ENCODE data around the gene CDX1.

CDX1 gene

DNA sequence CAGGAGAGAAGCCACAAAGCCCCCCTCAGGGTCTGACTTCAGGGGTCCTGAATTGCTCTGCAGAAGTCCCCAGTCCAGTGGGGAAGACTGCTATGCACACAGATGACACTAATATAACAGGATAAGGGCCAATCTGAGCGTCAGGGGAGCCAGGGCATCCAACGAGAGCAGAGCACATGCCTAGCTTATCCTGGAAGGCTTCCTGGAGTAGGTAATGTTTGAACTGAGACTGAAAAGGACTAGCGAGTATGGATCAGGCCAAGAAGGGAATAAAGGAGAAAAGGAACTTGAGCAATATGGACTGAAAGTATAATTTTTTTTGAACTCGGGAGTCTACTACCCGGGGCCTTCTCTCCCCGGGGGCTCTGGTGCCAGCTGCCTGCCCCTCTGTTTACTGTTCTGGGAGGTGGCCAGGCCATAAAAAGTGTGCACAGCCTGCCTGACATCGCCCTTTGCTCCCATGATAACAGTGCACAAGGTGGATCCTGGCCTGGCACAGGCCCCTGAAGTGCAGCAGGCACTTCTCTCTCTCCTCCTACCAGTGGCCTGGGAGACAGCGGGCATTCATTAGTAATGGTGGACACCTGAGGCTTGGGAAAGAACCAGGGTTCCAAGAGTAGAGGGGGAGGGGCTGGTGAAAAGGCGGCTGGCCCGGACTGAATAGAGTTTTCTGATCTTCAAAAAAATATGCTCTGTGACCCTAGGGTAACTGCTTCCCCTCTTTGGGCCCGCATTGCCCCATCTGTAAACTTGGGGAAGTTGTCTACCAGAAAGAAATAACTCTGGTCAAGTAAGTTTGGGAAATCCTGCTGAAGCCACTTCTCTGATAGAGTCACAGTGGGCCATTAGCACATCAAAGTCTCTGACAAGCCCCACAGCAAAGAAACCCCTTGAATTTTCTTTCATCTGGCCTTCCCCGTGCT is 18.7 kb downstream of the CDX1 start:
- no peak for DNase-seq

DNA sequence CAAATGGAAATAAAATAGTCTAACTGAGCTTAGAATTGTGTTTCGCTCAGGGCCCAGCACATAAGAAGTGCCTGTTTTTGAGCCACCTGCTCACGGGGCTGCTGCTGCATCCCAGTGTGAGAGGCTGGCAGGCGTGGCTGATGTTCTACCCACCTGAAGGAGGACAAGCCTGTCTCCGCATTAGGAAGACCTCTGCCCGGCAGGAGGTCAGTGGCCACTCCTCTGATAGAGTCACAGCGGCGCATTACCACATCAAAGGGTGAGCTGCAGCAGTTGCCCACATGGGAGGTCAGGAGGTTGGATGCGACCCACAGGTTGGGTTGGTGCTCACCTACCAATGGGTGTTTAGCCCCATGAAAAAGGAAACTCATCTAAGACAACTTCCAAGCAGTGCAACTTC is 19.6 kb downstream of the CDX1 start:
- no peak for DNase-seq

DNA sequence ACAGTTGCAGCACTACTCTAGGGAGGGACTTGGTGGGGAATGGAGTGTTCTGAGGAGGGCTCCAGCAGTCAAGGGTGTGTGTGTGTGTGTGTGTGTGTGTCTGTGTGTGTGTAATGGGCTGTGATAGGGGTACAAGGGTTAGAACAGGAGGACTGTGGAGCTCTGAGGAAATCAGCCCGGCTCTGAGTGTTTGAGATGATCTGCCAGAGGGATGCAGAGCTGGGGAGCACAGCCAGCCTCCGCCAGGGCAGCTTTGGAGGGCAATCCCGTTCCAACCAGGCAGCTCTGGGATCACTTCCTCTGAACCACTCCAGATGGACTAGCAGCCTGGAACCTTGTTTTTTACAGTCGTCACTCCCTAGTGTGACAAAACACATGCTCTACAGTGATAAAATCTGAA is 20.3 kb downstream of the CDX1 start:
- no peak for DNase-seq

DNA sequence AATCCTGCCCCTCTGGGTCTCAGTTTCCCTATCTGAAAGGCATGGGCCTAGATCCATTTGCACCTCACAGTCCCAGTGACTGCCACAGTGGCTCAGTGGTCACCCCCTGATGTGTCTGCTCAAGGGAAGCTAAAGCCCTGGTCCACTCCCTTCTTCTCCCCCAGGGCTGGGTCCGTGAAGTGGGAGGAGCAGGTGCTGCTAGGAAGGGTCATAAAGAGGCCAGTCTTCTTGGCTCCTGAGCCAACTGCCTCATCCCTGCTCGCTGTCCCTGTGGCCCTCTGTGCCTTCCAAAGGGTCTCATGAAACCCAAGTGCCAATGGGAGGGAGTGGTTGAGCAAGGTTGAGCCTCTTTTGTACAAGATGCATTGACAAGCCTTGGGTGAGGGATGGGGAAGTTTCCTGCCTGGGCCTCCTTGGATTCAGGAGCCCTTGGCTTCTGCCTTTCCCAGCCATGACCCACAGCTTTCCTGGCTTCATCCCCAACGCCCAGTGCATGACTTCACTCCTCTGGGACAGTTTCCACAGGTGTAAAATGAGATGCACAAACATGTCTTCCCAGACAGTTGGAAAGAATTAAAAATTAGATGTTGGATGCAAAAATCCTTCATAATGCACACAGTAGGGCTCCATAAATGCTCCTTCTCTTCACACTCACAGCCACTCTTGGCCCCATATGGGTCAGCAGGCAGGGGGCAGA is 21.7 kb downstream of the CDX1 start:
- DNase-seq = no peak

DNA sequence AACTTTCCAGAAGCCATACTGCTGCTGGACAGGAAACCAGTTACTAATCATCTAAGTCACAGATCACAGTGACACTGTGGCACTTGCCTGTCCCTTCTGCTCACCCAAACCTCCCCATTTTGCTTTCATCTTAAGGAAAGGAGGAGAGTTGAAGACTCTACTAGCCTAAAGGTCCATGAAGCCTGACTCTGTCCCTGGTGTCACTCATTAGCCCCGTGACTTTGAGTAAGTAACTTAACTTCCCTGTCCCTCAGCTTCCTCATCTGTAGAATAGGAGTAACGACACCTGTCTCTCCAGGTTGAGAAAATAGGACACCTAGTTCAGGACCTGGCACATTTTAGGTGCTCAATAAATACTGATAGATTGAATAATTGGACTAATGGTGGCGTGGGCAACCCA is 22.7 kb downstream of the CDX1 start:
- no peak for DNase-seq

DNA sequence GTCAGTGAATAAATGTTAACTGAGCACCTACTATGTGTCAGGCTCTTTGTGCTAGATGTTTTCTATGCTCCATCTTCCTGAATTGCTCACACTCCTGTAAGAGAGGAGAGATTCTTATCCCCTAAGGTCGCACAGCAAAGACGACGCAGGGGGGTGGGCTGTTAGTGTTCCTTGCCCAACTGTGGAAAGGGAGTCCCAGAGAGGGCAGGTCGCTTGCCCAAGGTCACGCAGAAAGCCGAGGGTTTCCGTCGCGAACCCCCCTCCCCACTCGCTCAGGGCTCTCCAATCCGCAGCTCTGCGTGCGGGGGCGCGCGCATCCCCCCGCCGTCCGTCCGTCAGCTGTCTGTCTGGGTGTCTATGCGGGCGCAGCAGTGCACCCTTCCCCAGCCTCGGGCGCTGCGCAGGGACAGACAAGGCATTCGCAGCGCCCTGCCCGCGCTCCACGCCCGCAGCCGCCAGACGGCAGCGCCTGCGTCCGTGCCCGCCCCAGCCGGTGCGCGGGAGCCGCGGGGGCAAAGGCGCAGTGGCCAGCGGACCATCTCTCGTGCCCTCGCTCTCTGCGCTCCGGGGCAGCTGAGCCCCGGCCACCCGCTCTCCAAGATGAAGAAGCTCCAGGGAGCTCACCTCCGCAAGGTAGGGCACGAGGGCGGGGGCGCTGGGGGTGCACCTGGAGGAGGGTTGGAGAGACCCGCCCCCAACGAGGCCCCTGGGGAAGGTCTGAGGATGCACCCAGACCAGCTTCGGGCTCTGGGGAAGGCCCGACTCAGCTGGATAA is 23.3 kb downstream of the CDX1 start, which contains the start of gene SLC6A7:
TSS of gene SLC6A7 (plus strand) at position 335 of the 775 bp plus-strand sequence. CDS start at position 601, 266 bp downstream.
- no peak for DNase-seq

DNA sequence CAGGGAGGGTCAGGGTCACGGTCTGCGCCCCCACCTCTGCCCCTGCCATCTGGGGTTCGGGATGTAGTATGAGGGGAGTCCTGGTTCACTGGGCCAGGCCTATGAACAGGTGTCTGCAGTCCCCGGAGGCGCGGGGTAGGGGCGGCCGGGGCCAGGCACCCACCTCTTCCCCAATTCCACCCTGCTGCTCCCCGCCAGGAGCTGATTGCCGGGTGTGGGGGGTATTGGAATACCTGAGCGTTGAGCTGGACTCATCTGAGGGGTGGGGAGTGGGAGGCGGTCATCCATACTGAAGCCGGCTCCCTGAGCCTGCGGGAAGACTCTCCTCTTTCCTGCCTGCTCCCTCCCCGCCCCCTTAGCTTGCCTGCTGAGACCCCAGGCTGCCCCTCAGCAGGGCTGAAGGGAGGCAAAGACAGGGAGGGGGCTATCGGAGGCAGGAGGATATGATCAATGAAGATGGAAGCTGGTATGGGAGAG is 24.0 kb downstream of the CDX1 start:
- no peak for DNase-seq

DNA sequence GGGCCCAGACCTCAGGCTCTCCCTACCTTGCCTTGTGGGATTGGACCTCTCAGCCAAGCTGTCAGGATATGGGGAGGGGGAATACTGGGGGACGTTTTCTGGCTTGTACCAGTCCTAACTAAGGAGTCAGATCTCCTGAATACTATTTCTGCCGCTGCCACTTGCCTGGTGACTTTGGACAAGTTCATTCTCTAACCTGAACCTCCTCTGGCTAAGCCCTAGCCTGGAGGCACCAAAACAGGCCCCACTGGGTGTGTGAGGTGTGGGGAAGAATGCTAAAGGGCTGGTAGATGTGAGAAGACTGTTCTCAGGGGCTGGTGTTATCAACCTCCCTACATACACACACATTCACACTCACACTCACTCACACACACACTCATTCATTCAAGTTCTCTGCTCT is 24.4 kb downstream of the CDX1 start:
- no peak for DNase-seq

DNA sequence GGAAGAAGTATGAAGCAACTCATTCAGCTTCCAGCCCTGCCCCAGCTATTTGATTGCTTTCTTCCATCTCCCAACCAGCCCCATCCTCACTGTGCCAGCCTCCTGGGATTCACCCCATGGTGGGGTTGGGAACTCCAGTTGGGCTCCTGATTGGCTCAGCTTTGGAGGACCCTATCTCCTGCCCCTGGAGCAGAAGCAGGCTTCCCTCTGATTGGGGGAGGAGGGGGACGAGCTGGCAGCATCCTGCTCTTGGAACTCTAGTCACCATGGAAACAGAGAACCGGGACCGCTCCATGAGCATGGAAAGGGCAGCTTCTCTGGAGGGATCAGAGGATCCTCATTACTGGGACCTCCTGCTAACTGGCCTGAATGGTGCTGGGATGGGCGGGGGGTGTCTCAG is 25.9 kb downstream of the CDX1 start:
- no peak for DNase-seq

DNA sequence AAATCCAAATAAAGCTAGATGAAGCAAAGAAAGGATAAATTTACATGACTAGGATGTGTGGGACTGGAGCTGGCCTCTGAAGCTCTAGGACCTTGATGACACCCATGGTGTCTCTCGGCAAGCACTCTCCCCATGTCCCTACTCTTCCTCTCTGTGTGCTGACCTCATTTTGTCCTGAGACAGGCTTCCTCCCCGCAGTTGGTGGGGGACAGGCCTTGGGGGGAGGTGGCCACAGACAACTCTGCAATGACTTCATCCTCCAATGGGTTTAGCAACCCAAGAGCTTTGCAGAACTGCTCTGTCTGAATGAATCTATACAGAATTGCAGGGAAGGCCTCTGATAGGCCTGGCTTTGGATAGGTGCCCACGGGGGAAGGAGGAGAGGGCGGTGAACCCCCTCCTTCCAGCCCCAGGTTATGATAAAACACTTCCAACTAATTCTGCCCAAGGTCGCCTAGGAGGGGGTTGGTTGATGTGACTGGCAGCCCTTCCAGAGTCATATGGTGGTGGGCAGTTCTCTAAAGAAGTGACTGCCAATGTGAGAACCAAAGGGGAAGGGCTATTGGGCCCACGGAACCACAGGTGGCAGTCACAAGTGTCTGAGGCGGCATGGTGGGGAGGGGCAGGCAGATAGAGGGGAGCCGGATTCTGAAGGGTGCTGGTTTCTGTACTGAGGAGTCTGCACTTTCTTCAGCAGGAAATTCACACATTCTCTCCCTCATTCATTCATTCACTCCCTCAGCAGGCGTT is 29.3 kb downstream of the CDX1 start:
- DNase-seq = no peak

DNA sequence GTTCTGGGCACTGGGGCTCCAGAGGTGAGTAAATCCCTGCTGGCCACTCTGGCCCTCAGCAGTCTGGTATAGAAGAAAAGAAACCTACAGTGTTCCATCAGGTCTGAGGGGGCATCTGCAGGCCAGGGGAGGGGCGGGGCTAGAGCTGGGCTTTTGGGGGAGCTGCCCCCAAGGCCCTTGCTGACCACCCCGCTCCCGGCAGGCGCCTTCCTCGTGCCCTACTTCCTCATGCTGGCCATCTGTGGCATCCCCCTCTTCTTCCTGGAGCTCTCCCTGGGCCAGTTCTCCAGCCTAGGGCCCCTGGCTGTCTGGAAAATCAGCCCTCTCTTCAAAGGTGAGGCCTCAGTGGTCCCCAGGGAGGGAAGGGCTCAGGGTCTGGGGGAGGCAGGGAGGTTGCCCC is 29.9 kb downstream of the CDX1 start:
- DNase-seq = no peak

DNA sequence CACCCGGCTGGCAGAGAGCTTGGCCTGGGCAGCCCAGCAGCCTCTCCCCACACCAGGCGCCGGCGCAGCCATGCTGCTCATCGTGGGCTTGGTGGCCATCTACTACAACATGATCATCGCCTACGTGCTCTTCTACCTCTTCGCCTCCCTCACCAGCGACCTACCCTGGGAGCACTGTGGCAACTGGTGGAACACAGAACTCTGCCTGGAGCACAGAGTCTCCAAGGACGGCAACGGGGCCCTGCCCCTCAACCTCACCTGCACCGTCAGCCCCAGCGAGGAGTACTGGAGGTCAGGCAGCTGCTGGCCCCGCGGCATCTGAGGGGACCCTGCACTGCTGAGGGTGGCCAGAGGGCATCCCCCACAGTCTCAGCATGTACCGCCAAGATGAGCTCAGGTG is 30.4 kb downstream of the CDX1 start:
- DNase-seq = no peak

DNA sequence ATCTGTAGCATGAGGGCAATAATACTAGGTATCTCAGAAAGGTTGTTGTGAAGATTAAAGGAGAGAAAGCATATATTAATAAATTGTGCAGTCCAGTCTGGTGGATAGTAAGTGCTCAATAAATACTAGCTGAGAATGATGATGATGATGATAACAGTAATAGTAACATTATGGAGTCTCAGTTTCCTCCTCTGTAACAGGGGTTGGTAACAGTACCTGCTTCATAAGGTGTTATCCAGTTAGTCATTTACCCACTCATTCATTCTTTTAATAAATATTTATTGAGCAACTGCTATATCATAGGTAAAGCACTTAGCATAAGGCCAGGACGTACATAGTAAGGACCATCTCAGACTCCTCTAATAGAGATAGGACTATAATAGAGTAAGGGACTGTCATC is 30.9 kb downstream of the CDX1 start:
- DNase-seq = no peak

DNA sequence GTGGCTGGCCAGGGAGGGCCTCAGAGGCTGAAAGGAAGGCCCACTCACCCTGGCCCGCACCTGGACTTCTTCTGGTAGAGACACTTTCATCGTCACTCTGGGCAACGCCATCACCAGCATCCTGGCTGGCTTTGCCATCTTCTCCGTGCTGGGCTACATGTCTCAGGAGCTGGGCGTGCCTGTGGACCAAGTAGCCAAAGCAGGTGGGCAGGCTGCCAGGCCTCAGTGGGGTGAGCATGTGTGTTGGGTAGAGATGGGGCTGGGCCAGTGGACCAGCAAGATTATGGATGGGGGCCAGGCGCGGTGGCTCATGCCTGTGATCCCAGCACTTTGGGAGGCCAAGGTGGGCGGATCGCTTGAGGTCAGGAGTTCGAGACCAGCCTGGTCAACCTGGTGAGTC is 35.9 kb downstream of the CDX1 start:
- DNase-seq = no peak

DNA sequence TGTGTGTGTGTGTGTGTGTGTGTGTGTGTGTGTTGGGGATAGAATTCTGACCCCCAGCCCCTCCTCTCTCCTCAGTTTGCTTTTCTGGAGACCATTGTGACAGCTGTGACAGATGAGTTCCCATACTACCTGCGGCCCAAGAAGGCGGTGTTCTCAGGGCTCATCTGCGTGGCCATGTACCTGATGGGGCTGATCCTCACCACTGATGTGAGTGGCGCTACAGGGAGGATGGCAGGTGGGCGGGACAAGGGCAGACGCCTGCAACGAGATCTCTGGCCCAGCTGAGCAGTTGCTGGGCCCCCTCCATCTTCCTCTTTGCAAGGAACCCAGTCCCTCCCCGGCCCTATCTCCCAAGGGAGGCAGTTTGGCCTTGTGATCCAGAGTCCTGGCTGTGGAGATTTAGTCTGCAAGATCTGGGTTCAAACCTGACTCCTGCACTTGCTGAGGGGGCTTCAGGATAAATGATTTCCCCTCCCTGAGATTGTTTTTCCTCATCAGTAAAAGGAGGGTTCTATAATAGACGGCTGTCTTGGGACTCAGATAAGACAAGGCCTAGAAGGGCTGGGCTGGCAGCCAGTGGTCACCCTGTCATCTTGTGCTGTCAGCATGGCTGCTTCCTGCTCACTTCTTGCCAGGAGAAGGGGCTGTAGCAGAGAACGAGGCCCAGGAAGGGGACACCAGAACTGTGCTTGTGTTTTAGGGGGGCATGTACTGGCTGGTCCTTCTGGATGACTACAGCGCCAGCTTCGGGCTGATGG is 37.4 kb downstream of the CDX1 start:
- DNase-seq = no peak

DNA sequence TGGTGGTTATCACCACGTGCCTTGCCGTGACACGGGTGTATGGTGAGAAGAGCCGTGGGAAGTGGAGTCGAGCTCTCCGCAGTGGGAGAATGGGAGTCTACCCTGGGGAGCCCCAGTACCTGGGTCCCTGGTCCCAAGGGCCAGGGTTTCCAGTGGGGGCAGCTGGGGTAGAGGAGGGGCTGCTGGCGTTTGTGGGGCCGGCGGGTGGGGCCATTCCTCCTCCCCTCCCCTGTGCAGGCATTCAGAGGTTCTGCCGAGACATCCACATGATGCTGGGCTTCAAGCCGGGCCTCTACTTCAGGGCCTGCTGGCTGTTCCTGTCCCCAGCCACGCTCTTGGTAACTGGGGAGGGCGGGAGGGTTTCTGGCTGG is 38.0 kb downstream of the CDX1 start:
- DNase-seq = no peak

DNA sequence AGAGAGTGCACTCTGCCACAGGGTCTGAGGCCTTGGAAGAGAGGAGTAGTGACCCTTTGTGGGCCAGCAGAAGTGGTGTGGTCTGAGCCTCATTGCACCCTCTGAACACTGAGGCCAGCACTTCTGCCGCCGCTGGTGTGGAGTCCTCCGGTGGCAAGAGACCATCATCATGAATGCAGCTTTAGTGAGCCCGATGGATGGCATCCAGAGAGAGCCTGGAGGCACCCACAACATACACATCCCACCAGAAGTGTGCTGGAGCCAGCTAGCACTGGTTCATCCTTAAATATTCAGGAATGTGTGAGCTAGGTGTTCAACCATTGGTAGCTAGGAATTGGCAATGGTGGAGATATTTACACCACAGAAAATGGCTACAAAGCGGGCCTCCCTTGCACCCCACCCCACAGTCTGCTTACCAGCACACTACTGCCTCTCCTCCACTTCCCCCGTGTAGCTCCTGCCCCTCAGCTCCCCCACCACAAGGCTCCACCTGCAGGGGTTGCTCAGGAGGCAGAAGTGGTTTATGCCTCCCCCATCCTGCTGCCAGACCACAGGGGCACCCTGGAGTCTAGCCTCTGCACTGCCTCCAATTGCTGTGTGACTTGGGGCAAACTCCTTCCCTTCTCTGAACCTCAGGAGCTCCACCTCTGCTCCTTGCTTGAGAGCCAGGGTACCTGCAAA is 39.7 kb downstream of the CDX1 start:
- no peak for DNase-seq

DNA sequence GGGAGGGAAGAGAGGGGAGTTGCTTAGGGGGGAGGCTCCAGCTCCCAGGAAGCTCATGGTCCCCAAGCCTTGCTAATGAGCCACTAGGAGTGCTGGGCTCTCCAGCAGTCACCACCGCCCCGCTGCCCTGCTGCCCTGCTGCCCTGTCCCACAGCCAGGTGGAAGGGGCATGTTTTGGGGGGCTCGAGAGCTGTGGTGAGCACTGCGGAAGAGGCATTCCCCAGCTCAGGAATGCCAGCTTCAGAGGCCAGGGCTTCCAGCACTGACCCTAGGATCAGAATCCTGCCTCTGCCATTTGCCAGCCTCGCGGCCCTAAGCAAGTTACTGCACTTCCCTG is 40.2 kb downstream of the CDX1 start:
- DNase-seq = no peak

DNA sequence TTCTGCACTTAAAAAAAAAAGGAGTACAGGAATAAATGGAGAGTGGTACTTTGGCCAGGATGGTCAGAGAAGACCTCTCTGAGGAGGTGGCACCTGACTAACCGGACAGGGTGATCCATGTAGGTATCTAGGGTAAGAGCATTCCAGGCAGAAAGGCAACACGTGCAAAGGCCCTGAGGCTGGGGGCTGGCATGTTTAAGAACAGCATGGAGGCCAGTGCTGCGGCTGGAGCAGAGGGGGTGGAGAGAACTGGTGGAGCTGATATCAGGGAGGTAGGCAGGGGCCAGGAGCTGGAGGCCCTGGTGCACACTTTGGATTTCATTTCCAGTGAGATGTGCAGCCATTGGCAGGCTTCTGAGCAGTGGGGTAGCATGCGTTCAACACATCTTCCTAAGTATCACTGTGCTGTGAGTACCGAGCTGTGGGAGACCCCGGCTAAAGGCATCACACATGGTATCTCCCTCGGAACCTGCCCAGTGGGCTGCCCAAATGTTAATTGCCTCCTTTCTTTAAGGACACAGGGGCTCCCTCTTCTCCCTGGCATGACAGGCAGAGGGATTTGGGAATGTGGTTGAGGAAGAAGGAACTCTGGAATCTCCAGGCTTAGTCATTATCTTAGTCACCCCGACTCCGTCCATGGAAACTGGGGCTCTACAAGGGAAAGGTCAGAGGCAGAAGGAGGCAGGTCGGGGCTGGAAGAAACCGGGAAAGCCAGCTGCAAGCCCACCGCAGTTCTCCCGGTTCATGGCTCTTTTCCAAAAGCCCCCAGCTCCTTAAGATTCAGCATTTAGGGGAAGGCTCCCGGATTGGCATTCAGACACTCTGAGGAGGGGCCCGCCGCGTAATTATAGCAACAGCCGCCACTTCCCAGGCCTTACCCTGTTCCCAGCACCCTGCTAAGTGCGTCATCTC is 41.9 kb downstream of the CDX1 start:
- DNase-seq = no peak

DNA sequence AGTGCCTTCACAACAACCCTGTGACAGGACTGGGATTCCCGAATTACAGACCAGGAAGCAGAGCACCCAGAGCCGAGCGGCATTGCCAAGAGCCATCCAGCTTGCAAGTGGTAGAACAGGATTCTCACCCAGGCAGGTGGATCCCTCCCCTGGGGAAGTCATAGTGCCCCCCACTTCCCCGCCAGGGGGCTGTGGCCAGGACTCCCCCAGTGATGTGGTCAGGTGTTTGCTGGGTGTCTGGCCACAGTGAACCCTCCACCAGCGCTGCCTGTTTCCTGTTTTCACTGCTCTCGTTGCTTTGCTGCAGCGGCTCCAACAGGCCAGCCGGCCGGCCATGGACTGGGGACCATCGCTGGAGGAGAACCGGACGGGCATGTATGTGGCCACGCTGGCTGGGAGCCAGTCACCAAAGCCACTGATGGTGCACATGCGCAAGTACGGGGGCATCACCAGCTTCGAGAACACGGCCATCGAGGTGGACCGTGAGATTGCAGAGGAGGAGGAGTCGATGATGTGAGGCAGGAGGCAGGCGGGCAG is 42.6 kb downstream of the CDX1 start:
- no peak for DNase-seq
